A549 (cell line): ENCODE data around the gene LCN15. TPM values are rescaled to one million over a fixed set of nuclear protein-coding genes. Genes with fewer than 3 reads are reported as not detected.
A peak's percentile ranks its signal among the peaks of the same experiment; 100 is the strongest.

ENCODE experiments used
- ATAC-seq, 2 experiments: fragments of 200-7000 bp in 1 of 2; fragments of >200 bp in 1 of 2; cut with Nextera tagmentation in 1 of 2; cut with Tn5 transposase in 1 of 2; 3 replicates each; pipeline versions ENCODE4 v1.8.0 to v1.9.1; 2018 to 2020; ENCODE audit warnings: mild to moderate bottlenecking in 1 of 2, moderate library complexity in 1 of 2
- CTCF ChIA-PET: fragments of 300-600 bp; sonication (Branson Sonifier 250); formaldehyde crosslinking; extraction: SDS; loops from one replicate; lab custom pipeline; 2021; ENCODE audit warnings: antibody characterized with exemption, inconsistent platforms; lab: Yijun Ruan, JAX
- POLR2A ChIA-PET: fragments of 350-600 bp; formaldehyde crosslinking; extraction: SDS; loops from one replicate; lab custom pipeline; 2021; ENCODE audit warnings: antibody characterized with exemption, inconsistent platforms; lab: Yijun Ruan, JAX
- DNase-seq, 2 experiments: peaks; one replicate each; pipeline versions ENCODE4 v3.0.0 to v3.0.0-alpha.2; 2011 to 2016; ENCODE audit warnings: low read depth in 1 of 2, low spot score in 1 of 2
- FAIRE-seq: peaks from 2 replicates; lab custom pipeline; 2011; peaks lifted over from hg19 to GRCh38; lab: Jason Lieb, UNC
- H3K27ac ChIP-seq, 2 experiments: fragments of >200 bp; sonication (Bioruptor Twin); formaldehyde crosslinking; 3 replicates each; pipeline ENCODE4 v1.5.1; 2016 to 2017
- H3K4me1 ChIP-seq: fragments of >200 bp; sonication (Bioruptor Twin); formaldehyde crosslinking; 3 replicates; pipeline ENCODE4 v1.6.1; 2016
- H3K4me2 ChIP-seq: fragments of >200 bp; sonication (Bioruptor Twin); formaldehyde crosslinking; 3 replicates; pipeline ENCODE4 v1.6.1; 2016
- H3K4me3 ChIP-seq: fragments of >200 bp; sonication (Bioruptor Twin); formaldehyde crosslinking; 3 replicates; pipeline ENCODE4 v1.5.1; 2016
- H3K9me3 ChIP-seq: fragments of >200 bp; sonication (Bioruptor Twin); formaldehyde crosslinking; 3 replicates; pipeline ENCODE4 v1.6.1; 2016
- BHLHE40 ChIP-seq: IDR thresholded peaks from 2 replicates; pipeline ENCODE4 v1.6.1; 2012; ENCODE audit warnings: low read depth, low read length, inconsistent platforms
- CEBPB ChIP-seq, 2 experiments: fragments of >200 bp in 1 of 2; sonication (Bioruptor Twin) in 1 of 2; formaldehyde crosslinking in 1 of 2; IDR thresholded peaks; 2 replicates each; pipeline ENCODE4 v1.6.1; 2012 to 2016
- CHD2 ChIP-seq: fragments of 150-350 bp; IDR thresholded peaks from 2 replicates; pipeline ENCODE4 v1.6.1; 2014; ENCODE audit warnings: low read length; ENCODE audit not compliant: partially characterized antibody
- CHD4 ChIP-seq: fragments of 200-600 bp; sonication (generic); IDR thresholded peaks from 2 replicates; pipeline ENCODE4 v1.6.1; 2016; ENCODE audit warnings: antibody characterized with exemption, mild to moderate bottlenecking, borderline replicate concordance
- EHF ChIP-seq: fragments of 250-450 bp; sonication (Bioruptor Pico); IDR thresholded peaks from 2 replicates; pipeline ENCODE4 v1.5.0; 2020; ENCODE audit warnings: mild to moderate bottlenecking
- EHMT2 ChIP-seq: fragments of 200-600 bp; sonication (generic); IDR thresholded peaks from 2 replicates; pipeline ENCODE4 v1.6.1; 2016; ENCODE audit warnings: antibody characterized with exemption, low read depth, mild to moderate bottlenecking, moderate library complexity
- ESRRA ChIP-seq: fragments of 150-350 bp; IDR thresholded peaks from 2 replicates; pipeline ENCODE4 v1.6.1; 2014; ENCODE audit warnings: mild to moderate bottlenecking, low read length, borderline replicate concordance
- FOSB ChIP-seq: fragments of 250-450 bp; sonication (Bioruptor Pico); IDR thresholded peaks from 2 replicates; pipeline ENCODE4 v1.5.0; 2020; ENCODE audit warnings: mild to moderate bottlenecking, moderate library complexity
- FOSL2 ChIP-seq, 2 experiments: fragments of 450-650 bp in 1 of 2; fragments of >200 bp in 1 of 2; sonication (Bioruptor Twin) in 1 of 2; formaldehyde crosslinking; IDR thresholded peaks; 2 replicates each; pipeline versions ENCODE4 v1.5.0 to v1.6.1; 2016 to 2020; ENCODE audit warnings: mild to moderate bottlenecking in 1 of 2, moderate library complexity in 1 of 2
- FOXS1 ChIP-seq: fragments of 250-450 bp; sonication (Bioruptor Pico); IDR thresholded peaks from 2 replicates; pipeline ENCODE4 v1.5.0; 2020; ENCODE audit warnings: mild to moderate bottlenecking, moderate library complexity
- HDAC2 ChIP-seq: fragments of 200-600 bp; sonication (generic); IDR thresholded peaks from 2 replicates; pipeline ENCODE4 v1.6.1; 2016
- JUN ChIP-seq, 2 experiments: fragments of >200 bp; sonication (Bioruptor Twin); formaldehyde crosslinking; IDR thresholded peaks; 2 replicates in 1 of 2; 3 replicates in 1 of 2; pipeline ENCODE4 v1.6.1; 2016 to 2017
- KDM1A ChIP-seq: fragments of 200-600 bp; sonication (generic); IDR thresholded peaks from 2 replicates; pipeline ENCODE4 v1.6.1; 2016; ENCODE audit warnings: low read depth, mild to moderate bottlenecking
- MAZ ChIP-seq: fragments of 150-350 bp; IDR thresholded peaks from 2 replicates; pipeline ENCODE4 v1.6.1; 2014; ENCODE audit warnings: antibody characterized with exemption, low read depth, low read length, borderline replicate concordance
- NFE2L2 ChIP-seq: fragments of 150-350 bp; conservative IDR thresholded peaks from 2 replicates; pipeline ENCODE4 v1.6.1; 2014; ENCODE audit warnings: low read length
- NPAS2 ChIP-seq: fragments of 250-450 bp; sonication (Bioruptor Pico); IDR thresholded peaks from 2 replicates; pipeline ENCODE4 v1.8.0; 2022; ENCODE audit warnings: mild to moderate bottlenecking, moderate library complexity, borderline replicate concordance
- NR3C1 ChIP-seq: fragments of >200 bp; sonication (Bioruptor Twin); formaldehyde crosslinking; IDR thresholded peaks from 3 replicates; pipeline ENCODE4 v1.6.1; 2017
- RAD21 ChIP-seq, 2 experiments: fragments of >200 bp in 1 of 2; sonication (Bioruptor Twin) in 1 of 2; formaldehyde crosslinking in 1 of 2; IDR thresholded peaks in 1 of 2; conservative IDR thresholded peaks in 1 of 2; 2 replicates in 1 of 2; 3 replicates in 1 of 2; pipeline ENCODE4 v1.6.1; 2012 to 2018; ENCODE audit warnings: inconsistent platforms in 1 of 2
- RARB ChIP-seq: fragments of 250-450 bp; sonication (Bioruptor Pico); IDR thresholded peaks from 2 replicates; pipeline ENCODE4 v1.8.0; 2021; ENCODE audit warnings: mild to moderate bottlenecking, moderate library complexity
- RCOR1 ChIP-seq: fragments of 150-350 bp; IDR thresholded peaks from 2 replicates; pipeline ENCODE4 v1.6.1; 2014; ENCODE audit warnings: antibody characterized with exemption, low read length, low read depth
- SREBF2 ChIP-seq: fragments of 450-650 bp; IDR thresholded peaks from 2 replicates; pipeline ENCODE4 v1.6.1; 2014; ENCODE audit warnings: mild to moderate bottlenecking, moderate library complexity
- ZNF302 ChIP-seq: fragments of 250-450 bp; sonication (Bioruptor Pico); IDR thresholded peaks from 2 replicates; pipeline ENCODE4 v1.9.0; 2021; ENCODE audit warnings: inconsistent platforms, mild to moderate bottlenecking, moderate library complexity
- WGBS: methylation state at CpG from one replicate; pipeline ENCODE4 v1.1.6; 2017; ENCODE audit errors: missing lambda C conversion rate; 5-methylcytosine and 5-hydroxymethylcytosine counted together
- polyA plus RNA-seq, 4 experiments: library from polyadenylated mRNA; depleted of rRNA in 3 of 4; stranded (reverse); fragments of >200 nt; fragmentation: RNase III in 1 of 4; extraction: RNeasy Plus Mini Kit Qiagen cat#74134 plus additional on column Dnase treatment in 1 of 4; gene quantifications; 2 replicates in 3 of 4; 3 replicates in 1 of 4; pipeline ENCODE4 v1.2.3, GENCODE V29; 2011 to 2017
- TF ChIP-seq, protein P1 (sequence below): fragments of >200 bp; sonication (Bioruptor Twin); formaldehyde crosslinking; IDR thresholded peaks from 3 replicates; pipeline ENCODE4 v1.6.1; 2016
- TF ChIP-seq, protein P2 (sequence below): fragments of 200-600 bp; sonication (generic); IDR thresholded peaks from 2 replicates; pipeline ENCODE4 v1.6.1; 2016; ENCODE audit warnings: antibody characterized with exemption, mild to moderate bottlenecking, moderate library complexity
- TF ChIP-seq, protein P3 (sequence below): IDR thresholded peaks from 2 replicates; pipeline ENCODE4 v1.6.1; 2012
- TF ChIP-seq, protein P4 (sequence below): fragments of >200 bp; sonication (Bioruptor Twin); formaldehyde crosslinking; IDR thresholded peaks from 3 replicates; pipeline ENCODE4 v1.5.1; 2016

The LCN15 gene
- polyA plus RNA-seq, 2 of the 4 experiments (the other 2 are of a cell fraction) = 0.09 to 0.10 TPM

- FAIRE-seq (no peak), DNase-seq (no peak), ATAC-seq (no peak)
- ChIA-PET CTCF (interaction anchor here (0.5 to 26.2 kb wide), 5 partner anchors 16 to 284 kb away, joined by 3 to 625 read pairs (median 4); partner anchors contain the start of genes LCN15 and LCN8), POLR2A (no interaction called here)
- WGBS = 92% methylated on average over 3 of the region's 3 CpGs
- H3K4me2 ChIP-seq = no peak overlapping the region
- H3K4me1 ChIP-seq = peaks cover 9% of the 10 kb centered on the region; the same call in 2 of the 3 replicates
- no peak overlapping the region for H3K4me3 ChIP-seq
- TF ChIP-seq ESRRA = no peak
- peak in 1 of 2 experiments; percentile 27; a peak in 1 of 4 replicates for TF ChIP-seq CEBPB (IDR thresholded peaks at IDR 0.05)
- H3K9me3 ChIP-seq = no peaks in the 10 kb centered on the region
- H3K27ac ChIP-seq = no peak overlapping the region
These were observed 18.1 kb upstream of the LCN15 start for GRCh38 chr9:136782452-136782851.

- ChIA-PET CTCF (interaction anchor here (1.5 to 28.0 kb wide), 3 partner anchors 1 to 267 kb away, joined by 4 to 625 read pairs (median 625); partner anchors contain the start of genes LCN15, LCN8 and TMEM141), POLR2A (interaction anchor here (0.7 kb wide), 1 partner anchor 12 kb away, joined by 3 read pairs; no protein-coding TSS in a partner anchor)
- Histone ChIP-seq H3K4me2 (no peak overlapping the region), H3K4me1 (peaks cover 9% of the 10 kb centered on the region; the same call in 2 of the 3 replicates), H3K27ac (no peak overlapping the region), H3K9me3 (no peaks in the 10 kb centered on the region), H3K4me3 (no peak overlapping the region)
- WGBS = 31% methylated on average over 5 of the region's 5 CpGs
- peak; percentile 92 for ATAC-seq
- TF ChIP-seq, protein P1, sequence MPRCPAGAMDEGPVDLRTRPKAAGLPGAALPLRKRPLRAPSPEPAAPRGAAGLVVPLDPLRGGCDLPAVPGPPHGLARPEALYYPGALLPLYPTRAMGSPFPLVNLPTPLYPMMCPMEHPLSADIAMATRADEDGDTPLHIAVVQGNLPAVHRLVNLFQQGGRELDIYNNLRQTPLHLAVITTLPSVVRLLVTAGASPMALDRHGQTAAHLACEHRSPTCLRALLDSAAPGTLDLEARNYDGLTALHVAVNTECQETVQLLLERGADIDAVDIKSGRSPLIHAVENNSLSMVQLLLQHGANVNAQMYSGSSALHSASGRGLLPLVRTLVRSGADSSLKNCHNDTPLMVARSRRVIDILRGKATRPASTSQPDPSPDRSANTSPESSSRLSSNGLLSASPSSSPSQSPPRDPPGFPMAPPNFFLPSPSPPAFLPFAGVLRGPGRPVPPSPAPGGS = no peak
- no peak for TF ChIP-seq CEBPB (IDR thresholded peaks at IDR 0.05)
- TF ChIP-seq FOSB (CRISPR knock-in tag) = no peak
- TF ChIP-seq, protein P2, sequence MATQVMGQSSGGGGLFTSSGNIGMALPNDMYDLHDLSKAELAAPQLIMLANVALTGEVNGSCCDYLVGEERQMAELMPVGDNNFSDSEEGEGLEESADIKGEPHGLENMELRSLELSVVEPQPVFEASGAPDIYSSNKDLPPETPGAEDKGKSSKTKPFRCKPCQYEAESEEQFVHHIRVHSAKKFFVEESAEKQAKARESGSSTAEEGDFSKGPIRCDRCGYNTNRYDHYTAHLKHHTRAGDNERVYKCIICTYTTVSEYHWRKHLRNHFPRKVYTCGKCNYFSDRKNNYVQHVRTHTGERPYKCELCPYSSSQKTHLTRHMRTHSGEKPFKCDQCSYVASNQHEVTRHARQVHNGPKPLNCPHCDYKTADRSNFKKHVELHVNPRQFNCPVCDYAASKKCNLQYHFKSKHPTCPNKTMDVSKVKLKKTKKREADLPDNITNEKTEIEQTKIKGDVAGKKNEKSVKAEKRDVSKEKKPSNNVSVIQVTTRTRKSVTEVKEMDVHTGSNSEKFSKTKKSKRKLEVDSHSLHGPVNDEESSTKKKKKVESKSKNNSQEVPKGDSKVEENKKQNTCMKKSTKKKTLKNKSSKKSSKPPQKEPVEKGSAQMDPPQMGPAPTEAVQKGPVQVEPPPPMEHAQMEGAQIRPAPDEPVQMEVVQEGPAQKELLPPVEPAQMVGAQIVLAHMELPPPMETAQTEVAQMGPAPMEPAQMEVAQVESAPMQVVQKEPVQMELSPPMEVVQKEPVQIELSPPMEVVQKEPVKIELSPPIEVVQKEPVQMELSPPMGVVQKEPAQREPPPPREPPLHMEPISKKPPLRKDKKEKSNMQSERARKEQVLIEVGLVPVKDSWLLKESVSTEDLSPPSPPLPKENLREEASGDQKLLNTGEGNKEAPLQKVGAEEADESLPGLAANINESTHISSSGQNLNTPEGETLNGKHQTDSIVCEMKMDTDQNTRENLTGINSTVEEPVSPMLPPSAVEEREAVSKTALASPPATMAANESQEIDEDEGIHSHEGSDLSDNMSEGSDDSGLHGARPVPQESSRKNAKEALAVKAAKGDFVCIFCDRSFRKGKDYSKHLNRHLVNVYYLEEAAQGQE = no peak
- TF ChIP-seq KDM1A = no peak
- no peak for TF ChIP-seq HDAC2
- TF ChIP-seq EHF (CRISPR knock-in tag) = no peak
- TF ChIP-seq NR3C1 = no peak
- TF ChIP-seq, protein P3, sequence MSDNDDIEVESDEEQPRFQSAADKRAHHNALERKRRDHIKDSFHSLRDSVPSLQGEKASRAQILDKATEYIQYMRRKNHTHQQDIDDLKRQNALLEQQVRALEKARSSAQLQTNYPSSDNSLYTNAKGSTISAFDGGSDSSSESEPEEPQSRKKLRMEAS = no peak
- TF ChIP-seq JUN (IDR thresholded peaks at IDR 0.05) = no peak
- no peak for TF ChIP-seq MAZ
- TF ChIP-seq SREBF2 = no peak
- TF ChIP-seq ZNF302 (CRISPR knock-in tag) = no peak
- no peak for DNase-seq
- FAIRE-seq = no peak
These were observed 15.5 kb upstream of the LCN15 start for GRCh38 chr9:136779808-136780207.

DNA sequence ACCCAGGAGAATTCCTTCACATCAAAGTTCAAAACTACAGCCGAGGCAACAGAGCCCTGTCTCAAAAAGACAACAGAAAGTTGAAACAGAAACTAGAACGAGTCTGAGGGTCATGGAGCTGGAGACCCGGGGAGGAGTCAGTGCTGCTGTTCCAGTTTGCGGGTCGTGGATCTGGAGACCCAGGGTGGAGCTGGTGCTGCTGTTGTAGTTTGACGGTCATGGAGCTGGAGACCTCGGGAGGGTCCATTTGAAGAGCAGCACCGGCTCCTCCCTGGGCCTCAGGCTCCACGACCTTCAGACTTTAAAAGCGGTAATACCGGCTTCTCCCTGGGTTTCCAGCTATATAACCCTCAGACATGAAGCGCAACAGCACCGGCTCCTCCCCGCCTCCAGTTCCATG, 13.0 kb upstream of the LCN15 start:
- CTCF ChIA-PET = interaction anchor here (0.7 to 28.0 kb wide), 10 partner anchors 1 to 469 kb away, joined by 3 to 625 read pairs (median 4); partner anchors contain the start of genes LCN15, LCN8 and TMEM141
- POLR2A ChIA-PET = no interaction called here
- DNase-seq (no peak), FAIRE-seq (no peak), ATAC-seq (no peak)
- Histone ChIP-seq H3K4me2 (no peak overlapping the region), H3K4me3 (no peak overlapping the region), H3K27ac (no peak overlapping the region), H3K9me3 (peaks cover 11% of the 10 kb centered on the region; the same call in 2 of the 3 replicates), H3K4me1 (peaks cover 9% of the 10 kb centered on the region; the same call in 2 of the 3 replicates)
- WGBS = 56% methylated on average over 14 of the region's 14 CpGs
- TF ChIP-seq NPAS2 (CRISPR knock-in tag) (no peak), NFE2L2 (no peak), NR3C1 (no peak), HDAC2 (no peak), RAD21 (conservative IDR thresholded peaks at IDR 0.05 in 1 of 2, IDR thresholded peaks at IDR 0.05 in 1 of 2) (no peak), FOSL2 (IDR thresholded peaks at IDR 0.05) (no peak), FOSL2 (CRISPR knock-in tag; IDR thresholded peaks at IDR 0.05) (no peak), BHLHE40 (no peak), RARB (CRISPR knock-in tag) (no peak), FOSB (CRISPR knock-in tag) (no peak), CHD4 (no peak), RCOR1 (no peak), CHD2 (no peak), FOXS1 (CRISPR knock-in tag) (no peak), EHMT2 (no peak)
- TF ChIP-seq, protein P3 = no peak
- TF ChIP-seq, protein P4, sequence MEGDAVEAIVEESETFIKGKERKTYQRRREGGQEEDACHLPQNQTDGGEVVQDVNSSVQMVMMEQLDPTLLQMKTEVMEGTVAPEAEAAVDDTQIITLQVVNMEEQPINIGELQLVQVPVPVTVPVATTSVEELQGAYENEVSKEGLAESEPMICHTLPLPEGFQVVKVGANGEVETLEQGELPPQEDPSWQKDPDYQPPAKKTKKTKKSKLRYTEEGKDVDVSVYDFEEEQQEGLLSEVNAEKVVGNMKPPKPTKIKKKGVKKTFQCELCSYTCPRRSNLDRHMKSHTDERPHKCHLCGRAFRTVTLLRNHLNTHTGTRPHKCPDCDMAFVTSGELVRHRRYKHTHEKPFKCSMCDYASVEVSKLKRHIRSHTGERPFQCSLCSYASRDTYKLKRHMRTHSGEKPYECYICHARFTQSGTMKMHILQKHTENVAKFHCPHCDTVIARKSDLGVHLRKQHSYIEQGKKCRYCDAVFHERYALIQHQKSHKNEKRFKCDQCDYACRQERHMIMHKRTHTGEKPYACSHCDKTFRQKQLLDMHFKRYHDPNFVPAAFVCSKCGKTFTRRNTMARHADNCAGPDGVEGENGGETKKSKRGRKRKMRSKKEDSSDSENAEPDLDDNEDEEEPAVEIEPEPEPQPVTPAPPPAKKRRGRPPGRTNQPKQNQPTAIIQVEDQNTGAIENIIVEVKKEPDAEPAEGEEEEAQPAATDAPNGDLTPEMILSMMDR = no peak
